HepG2 (cell line): Measurements from ENCODE around the gene PTPN2. TPM values are rescaled to one million over a fixed set of nuclear protein-coding genes. Genes with fewer than 3 reads are reported as not detected.

ENCODE experiments used
- ATAC-seq: fragments of 200-7000 bp; cut with Tn5 transposase; 3 replicates; pipeline ENCODE4 v1.9.1; 2020; ENCODE audit warnings: mild to moderate bottlenecking, moderate library complexity
- BruUV-seq: library from RNA; stranded (reverse); fragments of 400-500 nt; replicated peaks from 2 replicates; lab custom pipeline; 2021; lab: Mats Ljungman, UMichigan
- CTCF ChIA-PET: fragments of 300-600 bp; formaldehyde crosslinking; extraction: SDS; loops from one replicate; lab custom pipeline; 2021; ENCODE audit warnings: low total read pairs, inconsistent platforms, low intra/inter-chr PET ratio; lab: Yijun Ruan, JAX
- POLR2A ChIA-PET: fragments of 350-600 bp; sonication (Branson Sonifier 250); formaldehyde crosslinking; loops from one replicate; lab custom pipeline; 2020; ENCODE audit warnings: antibody characterized with exemption, inconsistent platforms; lab: Yijun Ruan, JAX
- DNase-seq: peaks from one replicate; pipeline ENCODE4 v3.0.0-alpha.2; 2015; ENCODE audit warnings: low spot score
- FAIRE-seq: peaks from 3 replicates; lab custom pipeline; 2011; peaks lifted over from hg19 to GRCh38; lab: Jason Lieb, UNC
- H2AFZ ChIP-seq: one replicate; pipeline ENCODE4 v1.6.1; 2011; ENCODE audit warnings: low read length, inconsistent platforms
- H3K27ac ChIP-seq: fragments of 300-600 bp; 3 replicates; pipeline ENCODE4 v1.8.0; 2011; ENCODE audit warnings: mixed run types, mild to moderate bottlenecking, mixed read lengths, low read length, inconsistent platforms; ENCODE audit not compliant: insufficient read depth; ENCODE audit errors: extremely low read length
- H3K27me3 ChIP-seq, 2 experiments: fragments of 200-600 bp in 1 of 2; 2 replicates in 1 of 2; 3 replicates in 1 of 2; pipeline versions ENCODE4 v1.6.0 to v1.8.0; 2011; ENCODE audit warnings: low read length in 2 of 2, mild to moderate bottlenecking in 2 of 2, moderate library complexity in 2 of 2, inconsistent platforms in 1 of 2; ENCODE audit not compliant: insufficient read depth in 2 of 2, control insufficient read depth in 1 of 2
- H3K36me3 ChIP-seq, 2 experiments: fragments of 200-600 bp in 1 of 2; replicated peaks in 1 of 2; 2 replicates in 1 of 2; 3 replicates in 1 of 2; pipeline versions ENCODE4 v1.5.1 to v1.8.0; 2011; ENCODE audit warnings: low read length in 2 of 2, inconsistent platforms in 1 of 2; ENCODE audit not compliant: insufficient read depth in 2 of 2, control insufficient read depth in 1 of 2
- H3K4me1 ChIP-seq: 2 replicates; pipeline ENCODE4 v1.5.1; 2012; ENCODE audit warnings: low read length, inconsistent platforms; ENCODE audit not compliant: insufficient read depth
- H3K4me2 ChIP-seq: 2 replicates; pipeline ENCODE4 v1.6.0; 2011; ENCODE audit warnings: low read depth, low read length, inconsistent platforms
- H3K4me3 ChIP-seq, 3 experiments: fragments of 200-600 bp in 1 of 3; sonication (generic), shearing (Covaris generic) in 1 of 3; replicated peaks in 1 of 3; 2 replicates each; pipeline ENCODE4 v1.5.1; 2011 to 2016; ENCODE audit warnings: low read length in 3 of 3, inconsistent platforms in 2 of 3, low read depth in 2 of 3, mild to moderate bottlenecking in 2 of 3, control low read depth in 1 of 3, mixed read lengths in 1 of 3; ENCODE audit not compliant: insufficient read depth in 1 of 3
- H3K79me2 ChIP-seq: one replicate; pipeline ENCODE4 v1.6.1; 2011; ENCODE audit warnings: low read length, inconsistent platforms; ENCODE audit not compliant: insufficient read depth
- H3K9ac ChIP-seq: 2 replicates; pipeline ENCODE4 v1.6.0; 2011; ENCODE audit warnings: mild to moderate bottlenecking, low read depth, low read length, inconsistent platforms; ENCODE audit not compliant: insufficient read depth
- H3K9me3 ChIP-seq: 2 replicates; pipeline ENCODE4 v1.5.1; 2012; ENCODE audit warnings: mild to moderate bottlenecking, low read length
- H4K20me1 ChIP-seq: 2 replicates; pipeline ENCODE4 v1.6.0; 2011; ENCODE audit warnings: inconsistent platforms, mild to moderate bottlenecking, low read length, moderate library complexity; ENCODE audit not compliant: insufficient read depth
- JUN ChIP-seq: sonication (generic); formaldehyde crosslinking; IDR thresholded peaks from 2 replicates; pipeline ENCODE4 v1.4.0; 2020; ENCODE audit warnings: mild to moderate bottlenecking, missing genetic modification reagents
- NBN ChIP-seq: fragments of 450-650 bp; conservative IDR thresholded peaks from 2 replicates; pipeline ENCODE4 v1.6.1; 2017
- NFKBIZ ChIP-seq: IDR thresholded peaks from 2 replicates; pipeline ENCODE4 v1.6.1; 2018; ENCODE audit warnings: missing genetic modification reagents, missing compliant biosample characterization
- SATB2 ChIP-seq: sonication (generic); formaldehyde crosslinking; IDR thresholded peaks from 2 replicates; pipeline ENCODE4 v1.5.0; 2020; ENCODE audit warnings: missing genetic modification reagents
- ZFP36L2 ChIP-seq: sonication (generic); formaldehyde crosslinking; IDR thresholded peaks from 2 replicates; pipeline ENCODE4 v1.4.0; 2020; ENCODE audit warnings: missing genetic modification reagents
- ZMYM4 ChIP-seq: sonication (generic); formaldehyde crosslinking; IDR thresholded peaks from 2 replicates; pipeline ENCODE4 v1.8.1; 2023; ENCODE audit warnings: mild to moderate bottlenecking, missing genetic modification reagents
- ZNF354B ChIP-seq: sonication (generic); formaldehyde crosslinking; IDR thresholded peaks from 2 replicates; pipeline ENCODE4 v1.8.0; 2022; ENCODE audit warnings: mild to moderate bottlenecking, missing genetic modification reagents
- ZNF546 ChIP-seq: sonication (generic); formaldehyde crosslinking; conservative IDR thresholded peaks from 2 replicates; pipeline ENCODE4 v1.8.1; 2023; ENCODE audit warnings: mild to moderate bottlenecking, missing genetic modification reagents
- ZNF674 ChIP-seq: sonication (generic); formaldehyde crosslinking; IDR thresholded peaks from 2 replicates; pipeline ENCODE4 v1.5.0; 2020; ENCODE audit warnings: low read depth, mild to moderate bottlenecking, missing genetic modification reagents
- ZSCAN22 ChIP-seq: sonication (generic); formaldehyde crosslinking; IDR thresholded peaks from 2 replicates; pipeline ENCODE4 v1.4.0; 2020; ENCODE audit warnings: mild to moderate bottlenecking, missing genetic modification reagents
- WGBS: methylation state at CpG from one replicate; pipeline ENCODE4 v1.1.6; 2017; ENCODE audit warnings: low lambda C conversion rate; 5-methylcytosine and 5-hydroxymethylcytosine counted together
- in situ Hi-C: cut with HindIII; loops from 2 replicates; pipeline ENCODE4 v1.10.0; 2017; ENCODE audit warnings: low pct_unique_long_range_greater_than_20kb; ENCODE audit not compliant: extremely low pct_ligation_motif_present
- intact Hi-C: fragments of 100-400 bp; cut with micrococcal nuclease; formaldehyde crosslinking; loops from one replicate; pipeline ENCODE4 v1.10.0; 2022; ENCODE audit not compliant: unreplicated experiment
- polyA plus RNA-seq, 8 experiments: library from polyadenylated mRNA; depleted of rRNA in 3 of 8; stranded (reverse) in 7 of 8; unstranded in 1 of 8; fragments of >200 nt; fragmentation: Illumina TruSeq in 4 of 8; extraction: Trizol in 4 of 8; gene quantifications; 2 replicates each; pipeline versions ENCODE4 v1.2.1 to v1.2.3, GENCODE V29; 2011 to 2016; ENCODE audit warnings: low read depth in 4 of 8, missing spikeins in 1 of 8, mixed read lengths in 1 of 8; ENCODE audit not compliant: insufficient read depth in 1 of 8
- total RNA-seq, 5 experiments: library from RNA; depleted of rRNA; stranded (reverse); fragments of >200 nt; fragmentation: Illumina TruSeq; extraction: Trizol; gene quantifications; 2 replicates each; pipeline ENCODE4 v1.2.3, GENCODE V29; 2016; ENCODE audit warnings: low read depth in 1 of 5
- TF ChIP-seq, protein P1 (sequence below): sonication (generic); formaldehyde crosslinking; IDR thresholded peaks from 2 replicates; pipeline ENCODE4 v1.5.1; 2020; ENCODE audit warnings: missing genetic modification reagents, mild to moderate bottlenecking, borderline replicate concordance
- TF ChIP-seq, protein P2 (sequence below): sonication (generic); formaldehyde crosslinking; IDR thresholded peaks from 2 replicates; pipeline ENCODE4 v1.5.0; 2020; ENCODE audit warnings: missing genetic modification reagents

Gene PTPN2
- total and polyA plus RNA-seq, 2 of the 13 experiments (the other 11 are each of a cell fraction or from before 2014, with no cell fraction given) = 24.9 to 41.5 TPM

DNA sequence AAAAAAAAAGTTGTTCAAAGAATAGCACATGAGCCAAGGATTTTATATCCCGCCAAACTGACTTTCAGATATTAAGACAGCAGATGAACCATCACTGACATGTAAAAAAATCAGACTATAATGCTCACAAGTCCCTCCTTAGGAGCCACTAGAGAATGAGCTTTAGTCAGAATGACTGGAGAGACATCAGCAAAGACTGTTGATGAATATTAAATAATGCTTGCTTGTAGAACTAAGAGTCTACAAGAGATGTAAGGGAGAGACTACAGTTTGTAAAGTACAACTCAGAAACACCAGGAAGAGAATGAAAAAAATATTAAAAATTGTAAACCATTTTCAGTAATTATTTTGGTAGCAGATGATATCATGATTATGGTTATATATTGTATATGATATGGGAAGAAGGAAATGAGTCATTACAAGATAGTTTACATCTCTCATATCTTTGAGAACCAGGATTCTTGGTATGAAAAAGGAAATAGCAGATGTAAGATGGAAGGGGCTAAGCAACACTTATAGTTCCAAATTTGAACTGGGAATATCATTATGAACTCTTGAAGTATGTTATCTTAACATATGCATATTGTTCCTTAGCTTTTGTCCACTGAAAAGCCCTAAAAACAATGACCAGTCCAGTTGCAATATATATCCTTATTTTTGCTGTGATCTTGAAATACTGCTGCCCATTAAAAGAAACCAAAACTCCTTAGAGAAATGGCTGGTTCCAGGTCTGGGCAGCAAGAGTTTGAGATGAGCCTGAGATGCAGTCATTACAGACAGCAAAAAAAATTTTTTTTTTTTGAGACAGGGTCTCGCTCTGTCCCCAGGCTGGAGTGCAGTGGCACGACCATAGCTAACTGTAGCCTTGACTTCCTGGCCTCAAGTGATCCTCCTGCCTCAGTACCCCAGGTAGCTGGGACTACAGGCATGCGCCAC, 55.7 kb downstream of the PTPN2 start (continued):
- no peak for TF ChIP-seq ZFP36L2 (CRISPR knock-in tag)
- TF ChIP-seq NFKBIZ (CRISPR knock-in tag) = no peak
- TF ChIP-seq NBN = no peak
- TF ChIP-seq, protein P1, sequence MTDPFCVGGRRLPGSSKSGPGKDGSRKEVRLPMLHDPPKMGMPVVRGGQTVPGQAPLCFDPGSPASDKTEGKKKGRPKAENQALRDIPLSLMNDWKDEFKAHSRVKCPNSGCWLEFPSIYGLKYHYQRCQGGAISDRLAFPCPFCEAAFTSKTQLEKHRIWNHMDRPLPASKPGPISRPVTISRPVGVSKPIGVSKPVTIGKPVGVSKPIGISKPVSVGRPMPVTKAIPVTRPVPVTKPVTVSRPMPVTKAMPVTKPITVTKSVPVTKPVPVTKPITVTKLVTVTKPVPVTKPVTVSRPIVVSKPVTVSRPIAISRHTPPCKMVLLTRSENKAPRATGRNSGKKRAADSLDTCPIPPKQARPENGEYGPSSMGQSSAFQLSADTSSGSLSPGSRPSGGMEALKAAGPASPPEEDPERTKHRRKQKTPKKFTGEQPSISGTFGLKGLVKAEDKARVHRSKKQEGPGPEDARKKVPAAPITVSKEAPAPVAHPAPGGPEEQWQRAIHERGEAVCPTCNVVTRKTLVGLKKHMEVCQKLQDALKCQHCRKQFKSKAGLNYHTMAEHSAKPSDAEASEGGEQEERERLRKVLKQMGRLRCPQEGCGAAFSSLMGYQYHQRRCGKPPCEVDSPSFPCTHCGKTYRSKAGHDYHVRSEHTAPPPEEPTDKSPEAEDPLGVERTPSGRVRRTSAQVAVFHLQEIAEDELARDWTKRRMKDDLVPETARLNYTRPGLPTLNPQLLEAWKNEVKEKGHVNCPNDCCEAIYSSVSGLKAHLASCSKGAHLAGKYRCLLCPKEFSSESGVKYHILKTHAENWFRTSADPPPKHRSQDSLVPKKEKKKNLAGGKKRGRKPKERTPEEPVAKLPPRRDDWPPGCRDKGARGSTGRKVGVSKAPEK = no peak
- no peak for TF ChIP-seq JUN (CRISPR knock-in tag)
- no peak for TF ChIP-seq ZNF674

GRCh38 chr18:12827588-12827987, 56.4 kb downstream of the PTPN2 start:
- ChIA-PET CTCF (no interaction called here), POLR2A (no interaction called here)
- Histone ChIP-seq H3K9me3 (peaks cover 17% of the 10 kb centered on the region; the same call in 1 of the 2 replicates), H3K4me2 (no peak overlapping the region), H3K4me3 (no peak overlapping the region), H3K4me1 (no peaks in the 10 kb centered on the region), H2AFZ (no peak overlapping the region), H3K27ac (no peak overlapping the region), H3K36me3 (peaks cover 11 to 44% of the 10 kb centered on the region in 2 experiments), H3K27me3 (no peaks in the 10 kb centered on the region), H4K20me1 (no peaks in the 10 kb centered on the region), H3K79me2 (no peaks in the 10 kb centered on the region), H3K9ac (no peak overlapping the region)
- WGBS = 97% methylated on average over 3 of the region's 3 CpGs
- ATAC-seq = no peak
- no peak for FAIRE-seq
- TF ChIP-seq SATB2 (CRISPR knock-in tag) (no peak), ZMYM4 (CRISPR knock-in tag) (no peak), ZNF546 (CRISPR knock-in tag) (no peak), ZSCAN22 (CRISPR knock-in tag) (no peak), ZNF354B (no peak)
- TF ChIP-seq, protein P2, sequence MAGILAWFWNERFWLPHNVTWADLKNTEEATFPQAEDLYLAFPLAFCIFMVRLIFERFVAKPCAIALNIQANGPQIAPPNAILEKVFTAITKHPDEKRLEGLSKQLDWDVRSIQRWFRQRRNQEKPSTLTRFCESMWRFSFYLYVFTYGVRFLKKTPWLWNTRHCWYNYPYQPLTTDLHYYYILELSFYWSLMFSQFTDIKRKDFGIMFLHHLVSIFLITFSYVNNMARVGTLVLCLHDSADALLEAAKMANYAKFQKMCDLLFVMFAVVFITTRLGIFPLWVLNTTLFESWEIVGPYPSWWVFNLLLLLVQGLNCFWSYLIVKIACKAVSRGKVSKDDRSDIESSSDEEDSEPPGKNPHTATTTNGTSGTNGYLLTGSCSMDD = no peak
- DNase-seq = no peak
- in situ Hi-C loops = no loop called here
- BruUV-seq = no TSS peak
- intact Hi-C loops = no loop called here
